22Rv1 (cell line): ENCODE results near the gene SHD.

Experiments used
- H3K27ac ChIP-seq: fragments of 450-650 bp; 2 replicates; pipeline ENCODE4 v1.5.1; 2017
- CTCF ChIP-seq: fragments of 450-650 bp; IDR thresholded peaks from 2 replicates; pipeline ENCODE4 v1.5.1; 2017; ENCODE audit warnings: mild to moderate bottlenecking
- ZFX ChIP-seq: fragments of 450-650 bp; IDR thresholded peaks from 2 replicates; pipeline ENCODE4 v1.6.1; 2017; ENCODE audit warnings: antibody characterized with exemption, borderline replicate concordance

Gene SHD

GRCh38 chr19:4320419-4320818 is 41.4 kb downstream of the SHD start:
- H3K27ac ChIP-seq: no peak overlapping the region
- no peak for TF ChIP-seq ZFX
- TF ChIP-seq CTCF: no peak

- peak; percentile 22; the same call in 1 of the 2 replicates for TF ChIP-seq CTCF
- no peak for TF ChIP-seq ZFX
Measured at GRCh38 chr19:4322942-4323665, 44.0 kb downstream of the SHD start.

GRCh38 chr19:4323692-4324091 is 44.6 kb downstream of the SHD start:
- no peak for TF ChIP-seq CTCF
- no peak for TF ChIP-seq ZFX
- H3K27ac ChIP-seq: no peak overlapping the region

More at GRCh38 chr19:4322942-4323665, 44.0 kb downstream of the SHD start:
- H3K27ac ChIP-seq: no peak overlapping the region

GRCh38 chr19:4324228-4324627 is 45.2 kb downstream of the SHD start:
- H3K27ac ChIP-seq: no peak overlapping the region
- no peak for TF ChIP-seq CTCF
- TF ChIP-seq ZFX: no peak

GRCh38 chr19:4326215-4326836 is 47.3 kb downstream of the SHD start:
- H3K27ac ChIP-seq: peak overlapping the region; percentile 81; the same call in 1 of the 2 replicates
- no peak for TF ChIP-seq CTCF
- no peak for TF ChIP-seq ZFX

- peak overlapping the region; percentile 81 for H3K27ac ChIP-seq
- no peak for TF ChIP-seq CTCF
- TF ChIP-seq ZFX: no peak
Measured at GRCh38 chr19:4326837-4327251, 47.8 kb downstream of the SHD start.

GRCh38 chr19:4327252-4327876 is 48.3 kb downstream of the SHD start:
- H3K27ac ChIP-seq: peak overlapping the region; percentile 81
- TF ChIP-seq CTCF: no peak
- TF ChIP-seq ZFX: no peak
